HG03064 (cell line): ENCODE results near the gene RMRP.
"Not testable (repeated sequence)": the region's sequence is repeated elsewhere in the genome, so short reads cannot be mapped to it uniquely, and the experiment has no call there.

Experiments used
- ATAC-seq: cut with Tn5 transposase; IDR thresholded peaks from one replicate; pipeline ENCODE4 v1.9.1; 2021; ENCODE audit warnings: low read depth; ENCODE audit not compliant: unreplicated experiment

The RMRP gene

GRCh38 chr9:35616681-35617459, 40.9 kb downstream of the RMRP start:
- ATAC-seq = no peak

- ATAC-seq = no peak
These were observed 41.7 kb downstream of the RMRP start for GRCh38 chr9:35615981-35616680.

- no peak for ATAC-seq
These were observed 45.0 kb downstream of the RMRP start for GRCh38 chr9:35612843-35613242.

GRCh38 chr9:35612066-35612465, 45.8 kb downstream of the RMRP start:
- ATAC-seq = not testable (repeated sequence)

- no peak for ATAC-seq
These were observed 46.5 kb downstream of the RMRP start for GRCh38 chr9:35611230-35611797.

GRCh38 chr9:35609820-35610163, 48.0 kb downstream of the RMRP start:
- ATAC-seq = no peak

GRCh38 chr9:35609001-35609819, 48.6 kb downstream of the RMRP start:
- ATAC-seq = no peak

GRCh38 chr9:35608221-35608620, 49.6 kb downstream of the RMRP start:
- no peak for ATAC-seq
